Activated CD4-positive, alpha-beta T cell treated with anti-CD3 and anti-CD28 coated beads, Interleukin-10, Interleukin-2, amounts not matched to agents 100 ng/mL and 50 ng/mL, durations not matched to agents 16 hours and 8 hours (primary cell): ENCODE data around the gene ARV1.
"Not testable (repeated sequence)": the region's sequence is repeated elsewhere in the genome, so short reads cannot be mapped to it uniquely, and the experiment has no call there.

Experiments used
- DNase-seq: peaks from one replicate; pipeline ENCODE4 v3.0.0-alpha.2; 2020

The ARV1 gene

GRCh38 chr1:231021540-231022031 lies 42.7 kb downstream of the ARV1 start:
- DNase-seq = no peak

GRCh38 chr1:231022543-231022942 lies 43.6 kb downstream of the ARV1 start:
- not testable (repeated sequence) for DNase-seq

GRCh38 chr1:231023150-231023549 lies 44.3 kb downstream of the ARV1 start:
- no peak for DNase-seq

- no peak for DNase-seq
Observed at GRCh38 chr1:231026576-231026975, 47.7 kb downstream of the ARV1 start.

GRCh38 chr1:231027136-231027925 lies 48.4 kb downstream of the ARV1 start:
- no peak for DNase-seq

- no peak for DNase-seq
Observed at GRCh38 chr1:231027971-231028370, 49.1 kb downstream of the ARV1 start.

GRCh38 chr1:231028682-231029081 lies 49.8 kb downstream of the ARV1 start:
- no peak for DNase-seq

- DNase-seq = not testable (repeated sequence)
Observed at GRCh38 chr1:231029247-231029646, 50.4 kb downstream of the ARV1 start.

- no peak for DNase-seq
Observed at GRCh38 chr1:231029841-231030240, 50.9 kb downstream of the ARV1 start.

- no peak for DNase-seq
Observed at GRCh38 chr1:231032963-231033362, 54.1 kb downstream of the ARV1 start.

- no peak for DNase-seq
Observed at GRCh38 chr1:231035799-231036198, 56.9 kb downstream of the ARV1 start.

GRCh38 chr1:231036416-231036815 lies 57.5 kb downstream of the ARV1 start:
- DNase-seq = no peak

- DNase-seq = no peak
Observed at GRCh38 chr1:231037585-231038517, 59.0 kb downstream of the ARV1 start.

- DNase-seq = peak; percentile 38
Observed at GRCh38 chr1:231039161-231040018, 60.5 kb downstream of the ARV1 start.

- DNase-seq = peak; percentile 75
Observed at GRCh38 chr1:231040019-231040799, 61.3 kb downstream of the ARV1 start, which contains the start of gene FAM89A. FAM89A (minus strand) TSS chr1:231040254; CDS start chr1:231040211, 43 bp downstream.

GRCh38 chr1:231040800-231041718 lies 62.2 kb downstream of the ARV1 start:
- DNase-seq = no peak

- no peak for DNase-seq
Observed at GRCh38 chr1:231041719-231042261, 62.9 kb downstream of the ARV1 start.

GRCh38 chr1:231044588-231044987 lies 65.7 kb downstream of the ARV1 start:
- DNase-seq = no peak

GRCh38 chr1:231045286-231045685 lies 66.4 kb downstream of the ARV1 start:
- DNase-seq = no peak
